MCF 10A (cell line): ENCODE data around the gene TEX48. TPM values are rescaled to one million over a fixed set of nuclear protein-coding genes. Genes with fewer than 3 reads are reported as not detected.

ENCODE experiments used
- BruUV-seq: library from RNA; stranded (reverse); fragments of 400-500 nt; replicated peaks from 2 replicates; lab custom pipeline; 2021; lab: Mats Ljungman, UMichigan
- CTCF ChIA-PET: fragments of 300-600 bp; sonication (Branson Sonifier 250); formaldehyde crosslinking; extraction: SDS; loops from one replicate; lab custom pipeline; 2021; ENCODE audit warnings: antibody characterized with exemption, inconsistent platforms; lab: Yijun Ruan, JAX
- POLR2A ChIA-PET: fragments of 300-600, 350-650 bp; sonication (Branson Sonifier 250); formaldehyde crosslinking; extraction: SDS; loops from one replicate; lab custom pipeline; 2020; ENCODE audit warnings: antibody characterized with exemption, inconsistent platforms; lab: Yijun Ruan, JAX
- DNase-seq: peaks from one replicate; pipeline ENCODE4 v3.0.0-alpha.2; 2018; ENCODE audit not compliant: unreplicated experiment
- H3K27ac Mint-ChIP-seq: one replicate; pipeline ENCODE4 v1.8.0; 2022; ENCODE audit warnings: mild to moderate bottlenecking, low read depth, mixed read lengths; ENCODE audit not compliant: unreplicated experiment
- H3K27me3 Mint-ChIP-seq: one replicate; pipeline ENCODE4 v1.8.0; 2022; ENCODE audit warnings: mixed read lengths; ENCODE audit not compliant: insufficient read depth, unreplicated experiment
- H3K36me3 Mint-ChIP-seq: one replicate; pipeline ENCODE4 v1.8.0; 2022; ENCODE audit warnings: mild to moderate bottlenecking, moderate library complexity, mixed read lengths; ENCODE audit not compliant: insufficient read depth, unreplicated experiment
- H3K4me1 Mint-ChIP-seq: one replicate; pipeline ENCODE4 v1.8.0; 2022; ENCODE audit warnings: mixed read lengths; ENCODE audit not compliant: insufficient read depth, unreplicated experiment
- H3K4me3 Mint-ChIP-seq: one replicate; pipeline ENCODE4 v1.8.0; 2022; ENCODE audit warnings: mild to moderate bottlenecking, moderate library complexity, mixed read lengths; ENCODE audit not compliant: unreplicated experiment
- H3K9me3 Mint-ChIP-seq: one replicate; pipeline ENCODE4 v1.8.0; 2022; ENCODE audit warnings: mixed read lengths; ENCODE audit not compliant: unreplicated experiment
- intact Hi-C: fragments of 100-400 bp; cut with micrococcal nuclease; formaldehyde crosslinking; loops from 2 replicates; pipeline ENCODE4 v1.14.1; 2022
- total RNA-seq: library from RNA; stranded (reverse); gene quantifications from 2 replicates; pipeline ENCODE4 v1.2.3, GENCODE V29; 2022
- TF ChIP-seq, protein P1 (sequence below): fragments of 200-600 bp; IDR thresholded peaks from one replicate; pipeline ENCODE4 v1.8.0; 2022; ENCODE audit warnings: antibody characterized with exemption, mild to moderate bottlenecking; ENCODE audit not compliant: unreplicated experiment

Gene TEX48
- total RNA-seq, 1 experiment from 2014 or later = not detected

- no peaks in the 10 kb centered on the region for H3K27me3 Mint-ChIP-seq
- H3K4me3 Mint-ChIP-seq = peak overlapping the region; percentile 6
- TF ChIP-seq, protein P1, sequence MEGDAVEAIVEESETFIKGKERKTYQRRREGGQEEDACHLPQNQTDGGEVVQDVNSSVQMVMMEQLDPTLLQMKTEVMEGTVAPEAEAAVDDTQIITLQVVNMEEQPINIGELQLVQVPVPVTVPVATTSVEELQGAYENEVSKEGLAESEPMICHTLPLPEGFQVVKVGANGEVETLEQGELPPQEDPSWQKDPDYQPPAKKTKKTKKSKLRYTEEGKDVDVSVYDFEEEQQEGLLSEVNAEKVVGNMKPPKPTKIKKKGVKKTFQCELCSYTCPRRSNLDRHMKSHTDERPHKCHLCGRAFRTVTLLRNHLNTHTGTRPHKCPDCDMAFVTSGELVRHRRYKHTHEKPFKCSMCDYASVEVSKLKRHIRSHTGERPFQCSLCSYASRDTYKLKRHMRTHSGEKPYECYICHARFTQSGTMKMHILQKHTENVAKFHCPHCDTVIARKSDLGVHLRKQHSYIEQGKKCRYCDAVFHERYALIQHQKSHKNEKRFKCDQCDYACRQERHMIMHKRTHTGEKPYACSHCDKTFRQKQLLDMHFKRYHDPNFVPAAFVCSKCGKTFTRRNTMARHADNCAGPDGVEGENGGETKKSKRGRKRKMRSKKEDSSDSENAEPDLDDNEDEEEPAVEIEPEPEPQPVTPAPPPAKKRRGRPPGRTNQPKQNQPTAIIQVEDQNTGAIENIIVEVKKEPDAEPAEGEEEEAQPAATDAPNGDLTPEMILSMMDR = no peak
- DNase-seq = peak; percentile 49
- peak overlapping the region; percentile 3 for H3K27ac Mint-ChIP-seq
- no peaks in the 10 kb centered on the region for H3K36me3 Mint-ChIP-seq
- no TSS peak for BruUV-seq
- intact Hi-C loops = no loop called here
- POLR2A ChIA-PET = interaction anchor here (0.8 to 1.8 kb wide), 7 partner anchors 11 to 652 kb away, joined by 3 to 10 read pairs (median 4); no protein-coding TSS in a partner anchor
- peaks cover 8% of the 10 kb centered on the region for H3K9me3 Mint-ChIP-seq
- CTCF ChIA-PET = interaction anchor here (0.6 to 4.0 kb wide), 7 partner anchors 11 to 1928 kb away, joined by 3 to 22 read pairs (median 3); no protein-coding TSS in a partner anchor
- H3K4me1 Mint-ChIP-seq = peaks cover 36% of the 10 kb centered on the region
Measured at GRCh38 chr9:114721491-114722079, 39.6 kb upstream of the TEX48 start.

DNA sequence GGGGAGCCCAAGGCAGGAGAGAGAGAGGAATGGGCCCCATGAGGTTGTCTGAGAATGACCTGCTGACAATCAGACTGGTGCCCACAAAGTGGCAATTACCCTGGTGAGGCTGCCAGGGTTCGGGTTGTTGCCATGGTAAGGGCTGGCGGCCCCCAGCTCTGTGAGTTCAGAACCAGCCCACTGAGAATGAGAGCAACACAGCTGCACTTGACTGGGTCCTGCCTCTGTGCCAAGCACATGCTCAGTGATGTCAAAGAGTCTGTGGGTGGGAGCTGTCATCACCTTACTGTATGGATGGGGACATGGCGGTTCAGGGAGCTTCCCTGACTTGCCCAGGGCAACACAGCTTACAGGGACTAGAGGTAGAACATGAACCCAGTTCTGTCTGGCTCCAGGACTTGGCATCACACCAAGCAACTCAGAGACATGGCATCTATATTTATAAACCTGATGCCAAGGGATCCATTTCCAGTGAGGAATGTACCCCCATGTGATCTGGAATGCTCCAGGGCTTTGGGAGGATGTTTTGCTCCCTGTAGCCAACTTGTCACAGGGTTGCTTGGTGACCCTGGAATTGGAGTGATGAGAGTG, 38.2 kb upstream of the TEX48 start:
- ChIA-PET CTCF (interaction anchor here (0.6 kb wide), 1 partner anchor 865 kb away, joined by 4 read pairs; no protein-coding TSS in a partner anchor), POLR2A (no interaction called here)
- Mint-ChIP-seq H3K4me1 (peaks cover 36% of the 10 kb centered on the region), H3K4me3 (no peak overlapping the region), H3K9me3 (peaks cover 8% of the 10 kb centered on the region), H3K27ac (no peak overlapping the region), H3K36me3 (no peaks in the 10 kb centered on the region), H3K27me3 (no peaks in the 10 kb centered on the region)
- peak; percentile 58 for DNase-seq
- intact Hi-C loops = no loop called here
- TF ChIP-seq, protein P1 = no peak
- BruUV-seq = no TSS peak

DNA sequence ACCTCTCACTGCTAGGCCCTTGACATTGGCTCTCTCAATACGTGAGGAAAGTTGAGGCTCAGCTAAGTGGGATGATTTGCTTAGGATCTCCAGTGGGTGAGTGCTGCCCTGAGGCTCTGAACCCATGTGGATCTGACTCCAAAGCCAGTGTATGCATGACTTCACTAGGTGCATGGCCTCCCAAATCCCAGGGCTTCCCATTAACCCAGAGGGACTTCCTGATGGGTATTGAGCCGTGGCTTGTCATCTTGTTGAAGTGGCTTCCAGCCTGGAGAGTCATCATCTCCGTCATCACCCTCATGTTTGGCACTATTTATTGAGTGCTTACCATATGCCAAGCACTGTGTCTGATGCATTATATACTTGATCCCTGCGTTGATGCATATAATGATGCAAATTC, 37.3 kb upstream of the TEX48 start:
- intact Hi-C loops = no loop called here
- H3K9me3 Mint-ChIP-seq = peaks cover 8% of the 10 kb centered on the region
- H3K4me1 Mint-ChIP-seq = peaks cover 36% of the 10 kb centered on the region
- peak; percentile 27 for DNase-seq
- no peaks in the 10 kb centered on the region for H3K27me3 Mint-ChIP-seq
- no peaks in the 10 kb centered on the region for H3K36me3 Mint-ChIP-seq
- CTCF ChIA-PET = interaction anchor here (0.6 to 1.1 kb wide), 3 partner anchors 38 to 206 kb away, joined by 3 read pairs; no protein-coding TSS in a partner anchor
- POLR2A ChIA-PET = interaction anchor here (0.7 kb wide), 1 partner anchor 14 kb away, joined by 3 read pairs; no protein-coding TSS in a partner anchor
- peak overlapping the region; percentile 82 for H3K27ac Mint-ChIP-seq
- no TSS peak for BruUV-seq
- peak overlapping the region; percentile 2 for H3K4me3 Mint-ChIP-seq
- TF ChIP-seq, protein P1 = no peak

- H3K9me3 Mint-ChIP-seq = peaks cover 8% of the 10 kb centered on the region
- peak overlapping the region; percentile 82 for H3K27ac Mint-ChIP-seq
- BruUV-seq = no TSS peak
- TF ChIP-seq, protein P1 = no peak
- CTCF ChIA-PET = interaction anchor here (0.6 to 1.1 kb wide), 3 partner anchors 38 to 207 kb away, joined by 3 read pairs; no protein-coding TSS in a partner anchor
- DNase-seq = peak; percentile 95
- H3K36me3 Mint-ChIP-seq = no peaks in the 10 kb centered on the region
- no peak overlapping the region for H3K4me3 Mint-ChIP-seq
- H3K27me3 Mint-ChIP-seq = no peaks in the 10 kb centered on the region
- H3K4me1 Mint-ChIP-seq = peaks cover 34% of the 10 kb centered on the region
- intact Hi-C loops = no loop called here
- POLR2A ChIA-PET = interaction anchor here (0.7 kb wide), 1 partner anchor 13 kb away, joined by 3 read pairs; no protein-coding TSS in a partner anchor
Measured at GRCh38 chr9:114718801-114719221, 36.8 kb upstream of the TEX48 start.
